ENCODE measurements around the gene TBC1D20.

Gene TBC1D20

GRCh38 chr20:437787-438486 is 24.4 kb downstream of the TBC1D20 start:
- no peak for DNase-seq (ENCODE audit: low read depth)

- no peak for DNase-seq (ENCODE audit: low read depth)
These were observed 25.9 kb downstream of the TBC1D20 start for GRCh38 chr20:436476-436875.

- no peak for DNase-seq (ENCODE audit: low read depth)
These were observed 26.8 kb downstream of the TBC1D20 start for GRCh38 chr20:435558-435957.

- DNase-seq (ENCODE audit: low read depth), result no peak
These were observed 27.5 kb downstream of the TBC1D20 start for GRCh38 chr20:434661-435419.

- no peak for DNase-seq (ENCODE audit: low read depth)
These were observed 28.1 kb downstream of the TBC1D20 start for GRCh38 chr20:434221-434620.

- no peak for DNase-seq (ENCODE audit: low read depth)
These were observed 28.9 kb downstream of the TBC1D20 start for GRCh38 chr20:433300-433975.

- no peak for DNase-seq (ENCODE audit: low read depth)
These were observed 29.5 kb downstream of the TBC1D20 start for GRCh38 chr20:432677-433299.

GRCh38 chr20:432208-432607 is 30.1 kb downstream of the TBC1D20 start:
- DNase-seq (ENCODE audit: low read depth), result no peak

GRCh38 chr20:431012-431904 is 31.1 kb downstream of the TBC1D20 start:
- DNase-seq (ENCODE audit: low read depth), result no peak

GRCh38 chr20:430091-430999 is 32.0 kb downstream of the TBC1D20 start:
- no peak for DNase-seq (ENCODE audit: low read depth)

- DNase-seq (ENCODE audit: low read depth), result no peak
These were observed 33.6 kb downstream of the TBC1D20 start for GRCh38 chr20:428658-429200.

GRCh38 chr20:427849-428657 is 34.3 kb downstream of the TBC1D20 start:
- DNase-seq (ENCODE audit: low read depth), result no peak

GRCh38 chr20:427401-427800 is 34.9 kb downstream of the TBC1D20 start:
- DNase-seq (ENCODE audit: low read depth), result no peak

- DNase-seq (ENCODE audit: low read depth), result no peak
These were observed 35.8 kb downstream of the TBC1D20 start for GRCh38 chr20:426566-426965.

GRCh38 chr20:421685-422250 is 40.6 kb downstream of the TBC1D20 start:
- DNase-seq (ENCODE audit: low read depth), result no peak

GRCh38 chr20:420721-421574 is 41.4 kb downstream of the TBC1D20 start:
- no peak for DNase-seq (ENCODE audit: low read depth)

- DNase-seq (ENCODE audit: low read depth), result no peak
These were observed 42.1 kb downstream of the TBC1D20 start for GRCh38 chr20:420166-420620.

Data from activated T-cell treated with anti-CD3 and anti-CD28 coated beads for 1 hour (primary cell).